T47D (cell line): ENCODE measurements around the gene TIMP2.

Source experiments
- DNase-seq, 2 experiments: peaks; one replicate each; pipeline versions ENCODE4 v3.0.0 to v3.0.0-alpha.2; 2011 to 2012; ENCODE audit warnings: low read depth in 1 of 2, low spot score in 1 of 2
- JUND ChIP-seq: IDR thresholded peaks from 2 replicates; pipeline ENCODE4 v1.6.1; 2012; ENCODE audit warnings: low read depth
- in situ Hi-C: cut with HindIII; loops from 2 replicates; pipeline ENCODE4 v1.10.0; 2016; ENCODE audit warnings: low sequenced_read_pairs, low pct_unique_long_range_greater_than_20kb

TIMP2 gene

DNA sequence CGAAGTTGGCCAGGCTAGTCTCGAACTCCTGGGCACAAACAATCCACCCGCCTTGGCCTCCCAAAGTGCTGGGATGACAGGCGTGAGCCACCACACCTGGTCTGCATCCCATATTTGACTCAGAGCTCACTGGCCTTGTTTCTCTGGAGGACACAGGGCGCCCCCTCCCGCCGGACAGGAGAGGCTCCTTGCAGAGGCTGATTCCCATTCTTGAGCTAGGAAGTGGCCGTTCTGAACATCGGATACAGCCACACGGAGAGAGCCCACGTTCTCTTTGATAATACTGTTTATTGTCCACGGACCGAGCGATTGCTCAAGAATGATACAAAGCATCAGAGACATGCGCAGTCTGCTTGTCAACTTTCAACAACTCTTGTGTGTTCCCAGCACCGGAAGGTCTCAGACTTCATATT lies 72.5 kb downstream of the TIMP2 start:
- peak in 1 of 2 experiments; percentile 56 for DNase-seq
- no peak for TF ChIP-seq JUND
- in situ Hi-C loops: no loop called here

GRCh38 chr17:78849026-78849425 lies 76.2 kb downstream of the TIMP2 start:
- no peak for TF ChIP-seq JUND
- no peak for DNase-seq
- in situ Hi-C loops: no loop called here

GRCh38 chr17:78847052-78847451 lies 78.1 kb downstream of the TIMP2 start:
- in situ Hi-C loops: no loop called here
- TF ChIP-seq JUND: no peak
- no peak for DNase-seq

- no peak for DNase-seq
- in situ Hi-C loops: no loop called here
- TF ChIP-seq JUND: no peak
Observed at GRCh38 chr17:78844301-78845005, 80.7 kb downstream of the TIMP2 start.

DNA sequence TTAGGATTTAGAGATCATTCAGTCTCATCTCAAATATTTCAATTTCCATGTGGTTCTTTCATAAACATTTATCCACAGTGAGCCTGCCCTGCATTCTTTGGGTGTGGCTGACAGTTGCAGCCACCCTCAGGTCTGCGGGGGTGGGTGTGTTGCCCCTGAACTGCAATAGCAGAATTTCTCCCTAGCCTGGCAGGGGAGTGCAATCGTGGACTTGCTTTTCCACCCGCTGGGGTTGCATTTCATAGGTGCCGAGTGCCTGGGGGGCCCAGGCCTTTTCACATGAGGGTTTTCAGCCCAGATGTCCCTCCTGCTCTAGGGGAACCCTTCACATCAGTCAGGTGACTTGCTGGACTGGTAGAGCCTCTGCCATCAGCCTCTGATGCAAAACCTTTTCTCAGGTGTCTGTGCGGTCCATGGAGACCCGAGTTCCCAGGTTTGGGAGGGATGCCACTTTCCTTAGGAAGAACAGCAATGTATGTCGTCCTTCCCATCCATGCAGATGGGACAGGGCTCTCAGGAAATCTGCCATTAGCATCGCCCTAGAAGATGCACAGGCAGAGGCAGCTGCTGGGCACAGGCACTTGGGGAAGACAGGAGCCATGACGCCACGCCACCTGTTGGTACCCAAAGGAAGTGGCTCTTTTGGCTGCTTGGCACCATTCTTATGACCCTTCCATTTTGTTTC lies 82.2 kb downstream of the TIMP2 start:
- TF ChIP-seq JUND: no peak
- peak in 1 of 2 experiments; percentile 70 for DNase-seq
- in situ Hi-C loops: no loop called here

DNA sequence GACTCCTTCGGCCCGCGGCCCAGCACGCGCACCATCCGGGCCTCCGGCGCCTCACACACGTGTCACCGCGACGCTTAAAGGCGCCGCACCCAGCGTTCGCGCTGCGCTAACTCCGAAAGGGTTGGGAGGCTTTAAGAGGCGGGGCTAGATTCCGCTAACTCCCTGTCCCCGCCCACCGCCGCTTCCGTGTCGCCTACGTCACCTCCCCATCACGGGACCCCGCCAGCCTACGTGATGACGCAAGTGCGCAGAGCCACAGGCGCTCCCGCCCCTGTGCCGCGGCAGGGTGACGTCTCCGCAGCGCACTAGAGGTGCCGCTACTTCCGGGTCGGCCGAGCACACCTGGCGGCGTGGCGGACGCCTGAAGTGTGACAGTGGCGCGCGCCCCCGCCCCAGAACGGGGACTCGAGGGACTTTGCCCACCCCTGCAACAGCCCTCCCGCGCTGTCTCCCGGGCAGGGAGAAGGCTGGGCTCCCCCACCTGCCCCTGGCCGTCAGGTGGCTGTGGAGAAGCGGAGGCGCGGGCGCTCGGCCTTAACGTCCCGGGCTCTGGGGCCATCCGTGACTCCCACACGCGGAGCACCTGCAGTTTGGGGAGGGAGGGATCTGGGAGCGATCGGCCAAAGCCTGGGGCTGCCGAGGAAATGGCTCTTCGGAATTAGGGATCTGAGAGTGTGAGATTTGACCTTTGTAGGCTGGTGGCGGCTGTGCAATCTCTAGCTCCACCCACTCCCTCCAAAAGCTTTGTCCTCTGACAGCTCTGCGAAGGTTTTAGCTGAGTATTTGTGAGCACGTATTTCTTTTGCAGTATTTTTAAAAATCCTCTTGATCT lies 84.2 kb downstream of the TIMP2 start, which contains the start of gene USP36:
USP36 (minus strand) TSS at position 35 of the 832 bp plus-strand sequence. CDS start 4,451 bp downstream, outside the sequence.
- in situ Hi-C loops: no loop called here
- no peak; the same call in 1 of the 2 replicates for TF ChIP-seq JUND
- DNase-seq: peak; percentile 99 to 100

GRCh38 chr17:78840530-78840779 lies 84.7 kb downstream of the TIMP2 start:
- TF ChIP-seq JUND: no peak
- in situ Hi-C loops: no loop called here
- no peak for DNase-seq

GRCh38 chr17:78839762-78840529 lies 85.2 kb downstream of the TIMP2 start:
- TF ChIP-seq JUND: no peak
- in situ Hi-C loops: no loop called here
- peak; percentile 25 to 40 for DNase-seq

DNA sequence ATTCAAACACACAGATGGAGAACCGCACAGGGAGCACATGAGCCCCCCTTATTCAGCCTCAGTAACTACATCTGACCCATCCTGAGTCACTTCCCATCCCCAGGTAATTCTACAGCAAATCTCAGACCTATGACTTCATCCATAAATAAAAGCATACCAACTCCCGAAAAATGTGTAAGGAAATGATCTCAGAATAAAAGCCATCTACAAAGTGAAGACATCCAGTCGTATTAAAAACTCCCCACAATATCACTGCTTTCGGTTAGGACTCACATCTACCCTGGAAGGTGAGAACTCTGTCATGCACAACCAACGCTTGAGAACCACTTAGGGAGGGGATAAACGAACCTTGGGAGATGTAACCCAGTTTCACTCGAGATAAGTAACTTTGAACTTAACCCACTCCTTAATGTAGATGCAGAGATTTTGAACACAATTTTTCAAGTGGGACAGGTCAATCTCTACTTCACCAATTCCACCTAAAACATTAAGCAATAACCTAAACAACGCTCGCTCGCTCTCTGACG lies 85.9 kb downstream of the TIMP2 start:
- in situ Hi-C loops: no loop called here
- no peak for DNase-seq

GRCh38 chr17:78838574-78839005 lies 86.6 kb downstream of the TIMP2 start:
- peak in 1 of 2 experiments; percentile 22 for DNase-seq
- in situ Hi-C loops: no loop called here

More for the DNA sequence above, 85.9 kb downstream of the TIMP2 start:
- TF ChIP-seq JUND: no peak

DNA sequence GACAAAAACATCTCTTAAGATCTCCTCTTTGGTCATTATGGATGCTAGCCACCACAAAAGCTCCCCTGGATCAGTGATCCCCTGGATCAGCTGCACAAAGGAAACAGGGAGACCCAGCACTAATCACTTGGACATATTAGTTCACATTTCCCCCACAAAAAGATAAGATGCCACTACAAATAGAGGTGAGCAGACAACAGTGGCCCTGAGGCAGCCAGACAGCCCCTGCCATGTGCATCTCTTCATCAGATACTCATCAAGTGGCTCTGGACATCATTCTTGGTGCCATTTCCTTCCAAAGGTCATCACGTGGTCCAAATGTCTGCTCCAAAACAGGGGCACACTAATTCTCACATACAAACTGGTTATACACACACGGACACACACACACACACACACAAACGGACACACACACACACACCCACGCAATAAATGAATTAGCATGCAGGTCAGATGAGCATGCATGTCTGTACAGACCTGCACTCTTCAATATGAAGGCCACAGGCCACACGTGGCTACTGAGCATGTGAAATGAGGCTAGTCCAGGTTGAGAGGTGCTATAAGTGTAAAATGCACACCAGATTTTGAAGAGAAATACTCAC lies 88.7 kb downstream of the TIMP2 start:
- in situ Hi-C loops: no loop called here
- TF ChIP-seq JUND: no peak
- DNase-seq: no peak

More at GRCh38 chr17:78838574-78839005, 86.6 kb downstream of the TIMP2 start:
- TF ChIP-seq JUND: no peak
